GM23248 (cell line): ENCODE measurements around the gene TLE1. TPM values are rescaled to one million over a fixed set of nuclear protein-coding genes. Genes with fewer than 3 reads are reported as not detected.
A peak's percentile ranks its signal among the peaks of the same experiment; 100 is the strongest.

Source experiments
- DNase-seq: peaks from one replicate; pipeline ENCODE4 v3.0.0-alpha.2; 2015
- H2AFZ ChIP-seq: fragments of 200-600 bp; sonication (generic); 2 replicates; pipeline ENCODE4 v1.6.1; 2016; ENCODE audit warnings: antibody characterized with exemption
- H3F3A ChIP-seq: fragments of 200-600 bp; sonication (generic); 2 replicates; pipeline ENCODE4 v1.6.1; 2016; ENCODE audit warnings: mild to moderate bottlenecking, antibody characterized with exemption, mixed run types; ENCODE audit not compliant: insufficient read depth
- H3K27ac ChIP-seq: fragments of 200-600 bp; sonication (generic); 2 replicates; pipeline ENCODE4 v1.5.1; 2016; ENCODE audit warnings: mild to moderate bottlenecking
- H3K27me3 ChIP-seq: fragments of 200-600 bp; sonication (generic); replicated peaks from 2 replicates; pipeline ENCODE4 v1.6.1; 2016; ENCODE audit warnings: mild to moderate bottlenecking; ENCODE audit not compliant: insufficient read depth
- H3K36me3 ChIP-seq: fragments of 200-600 bp; sonication (generic); 2 replicates; pipeline ENCODE4 v1.6.1; 2016; ENCODE audit warnings: low read depth, mild to moderate bottlenecking
- H3K4me1 ChIP-seq: fragments of 200-600 bp; sonication (generic); 2 replicates; pipeline ENCODE4 v1.6.1; 2016; ENCODE audit warnings: mild to moderate bottlenecking; ENCODE audit not compliant: insufficient read depth
- H3K4me2 ChIP-seq: fragments of 200-600 bp; sonication (generic); one replicate; pipeline ENCODE4 v1.6.1; 2016; ENCODE audit warnings: mild to moderate bottlenecking; ENCODE audit not compliant: unreplicated experiment
- H3K4me3 ChIP-seq: fragments of 200-600 bp; sonication (generic); 2 replicates; pipeline ENCODE4 v1.5.1; 2016; ENCODE audit warnings: mild to moderate bottlenecking
- H3K79me2 ChIP-seq: fragments of 200-600 bp; sonication (generic); 2 replicates; pipeline ENCODE4 v1.6.1; 2016; ENCODE audit warnings: mild to moderate bottlenecking; ENCODE audit not compliant: insufficient read depth
- H3K9ac ChIP-seq: fragments of 200-600 bp; sonication (generic); 2 replicates; pipeline ENCODE4 v1.6.1; 2016; ENCODE audit warnings: mild to moderate bottlenecking
- H3K9me2 ChIP-seq: fragments of 200-600 bp; sonication (generic); 2 replicates; pipeline ENCODE4 v1.6.1; 2016; ENCODE audit warnings: mixed run types, mild to moderate bottlenecking, moderate library complexity; ENCODE audit not compliant: insufficient read depth
- H3K9me3 ChIP-seq: fragments of 200-600 bp; sonication (generic); one replicate; pipeline ENCODE4 v1.6.1; 2017; ENCODE audit warnings: low read depth
- H4K20me1 ChIP-seq: fragments of 200-600 bp; sonication (generic); 2 replicates; pipeline ENCODE4 v1.6.0; 2016; ENCODE audit not compliant: insufficient read depth
- EZH2 ChIP-seq: fragments of 200-600 bp; sonication (generic); IDR thresholded peaks from 2 replicates; pipeline ENCODE4 v1.6.1; 2018; ENCODE audit warnings: antibody characterized with exemption, mild to moderate bottlenecking; ENCODE audit not compliant: insufficient read depth, poor library complexity, severe bottlenecking
- EZH2phosphoT487 ChIP-seq: fragments of 200-600 bp; sonication (generic); IDR thresholded peaks from 2 replicates; pipeline ENCODE4 v1.6.1; 2018; ENCODE audit warnings: antibody characterized with exemption, moderate library complexity, mild to moderate bottlenecking, low read depth; ENCODE audit not compliant: insufficient read depth
- WGBS, 2 experiments: methylation state at CpG; one replicate each; pipeline ENCODE4 v1.1.6; 2015 to 2017; ENCODE audit warnings: low lambda C conversion rate in 2 of 2, low coverage in 1 of 2; ENCODE audit errors: missing lambda C conversion rate in 2 of 2; 5-methylcytosine and 5-hydroxymethylcytosine counted together
- in situ Hi-C: fragments of 300-500 bp; cut with MboI; formaldehyde crosslinking; loops from 2 replicates; pipeline ENCODE4 v1.15.0; 2020
- polyA plus RNA-seq: library from polyadenylated mRNA; unstranded; fragments of >200 nt; fragmentation: Nextera tagmentation; extraction: Ambion mirVana; gene quantifications from 2 replicates; pipeline ENCODE4 v1.2.1, GENCODE V29; 2016
- total RNA-seq: library from RNA; depleted of rRNA; stranded (reverse); fragments of >200 nt; shearing (Covaris generic); gene quantifications from 2 replicates; pipeline ENCODE4 v1.2.3, GENCODE V29; 2014

Gene TLE1
- total and polyA plus RNA-seq, 2 experiments from 2014 or later, result 6.4 to 14.4 TPM

DNA sequence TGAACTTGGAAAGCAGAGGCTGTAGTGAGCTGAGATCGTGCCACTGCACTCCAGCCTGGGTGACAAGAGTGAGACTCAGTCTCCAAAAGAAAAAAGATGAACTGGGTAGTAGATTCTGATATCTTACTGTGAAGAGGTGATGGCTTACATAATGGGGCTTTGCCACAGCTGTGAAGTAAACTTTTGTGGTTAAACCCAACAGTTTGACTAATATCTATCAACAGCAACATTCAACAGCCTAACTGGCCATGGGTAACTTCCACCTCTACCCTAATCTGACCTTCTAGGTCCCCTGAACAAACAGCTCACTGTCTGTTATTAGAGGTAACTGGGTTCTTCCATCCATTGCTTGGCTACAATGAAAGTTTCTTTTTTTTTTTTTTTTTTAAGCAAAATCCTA is 52.1 kb downstream of the TLE1 start:
- Histone ChIP-seq H2AFZ (no peak overlapping the region), H3K79me2 (no peaks in the 10 kb centered on the region), H3K9me2 (no peaks in the 10 kb centered on the region), H3K9ac (no peak overlapping the region), H3K9me3 (no peaks in the 10 kb centered on the region), H3K4me3 (no peak overlapping the region), H3K27ac (no peak overlapping the region), H3K4me1 (peaks cover 37% of the 10 kb centered on the region), H3K36me3 (no peaks in the 10 kb centered on the region), H3F3A (peaks cover 25% of the 10 kb centered on the region), H4K20me1 (no peaks in the 10 kb centered on the region), H3K27me3 (no peaks in the 10 kb centered on the region), H3K4me2 (no peak overlapping the region)
- no peak for DNase-seq
- in situ Hi-C loops, result no loop called here
- 94 to 100% methylated on average over 1 of the region's 1 CpG for WGBS, 2 experiments
- no peak for TF ChIP-seq EZH2
- no peak for TF ChIP-seq EZH2phosphoT487

DNA sequence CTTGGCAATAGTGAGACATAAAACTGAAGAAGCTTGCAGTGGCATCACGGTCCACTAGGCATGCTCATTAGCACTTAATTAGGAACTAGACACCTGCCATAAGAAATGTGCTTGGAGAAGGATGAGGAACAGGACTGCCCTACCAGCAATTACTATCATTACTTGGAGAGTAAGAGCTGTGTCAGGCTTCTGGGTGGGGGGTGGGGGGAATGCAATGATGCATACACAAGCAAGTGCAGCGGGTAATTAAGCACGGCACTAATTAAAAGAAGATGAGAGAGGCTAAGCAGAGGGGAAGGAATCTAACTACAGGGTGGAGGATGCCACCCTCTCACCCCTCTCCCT is 53.1 kb downstream of the TLE1 start:
- Histone ChIP-seq H3K9me2 (no peaks in the 10 kb centered on the region), H3K4me3 (no peak overlapping the region; the same call in 1 of the 2 replicates), H3K4me1 (peaks cover 37% of the 10 kb centered on the region), H3K27me3 (no peaks in the 10 kb centered on the region), H3K79me2 (no peaks in the 10 kb centered on the region), H4K20me1 (no peaks in the 10 kb centered on the region), H3K27ac (peak overlapping the region; percentile 86), H3K9me3 (no peaks in the 10 kb centered on the region), H3K4me2 (peak overlapping the region; percentile 71), H3K36me3 (no peaks in the 10 kb centered on the region), H3F3A (peaks cover 25% of the 10 kb centered on the region), H3K9ac (no peak overlapping the region), H2AFZ (no peak overlapping the region)
- TF ChIP-seq EZH2 (no peak), EZH2phosphoT487 (no peak)
- in situ Hi-C loops, result no loop called here
- WGBS, 2 experiments, result 27 to 28% methylated on average over 3 of the region's 3 CpGs
- DNase-seq, result no peak

DNA sequence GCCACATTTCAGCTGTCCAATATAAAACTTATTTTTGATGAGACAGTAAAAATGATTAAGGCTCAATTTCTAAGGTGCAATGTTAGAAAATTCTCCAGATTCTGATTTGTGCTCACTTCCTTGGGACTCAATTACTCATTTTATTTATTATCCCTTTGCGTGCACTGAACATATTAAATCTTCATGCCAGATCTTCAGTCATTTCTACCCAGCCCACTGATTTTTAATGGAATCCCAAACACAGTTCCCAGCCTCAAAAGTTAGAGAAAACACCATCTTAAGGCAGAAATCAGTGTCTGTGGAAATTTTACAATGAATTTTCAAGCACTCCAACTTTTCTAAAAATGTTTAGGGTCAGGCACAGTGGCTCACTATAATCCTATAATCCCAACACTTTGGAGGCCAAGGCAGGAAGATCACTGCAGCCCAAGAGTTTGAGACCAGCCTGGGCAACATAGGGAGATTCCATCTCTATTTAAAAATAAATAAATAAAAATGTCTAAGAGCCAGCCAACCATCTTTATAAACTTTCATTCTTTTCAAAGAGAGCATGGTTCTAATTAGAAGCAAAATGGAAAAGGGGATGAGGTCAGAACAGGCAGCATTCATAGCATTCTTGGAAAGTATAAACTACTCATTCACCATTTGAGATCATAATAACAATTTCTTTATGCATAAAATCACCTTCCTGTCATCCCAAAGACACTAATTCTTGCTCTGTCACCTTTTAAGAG is 53.7 kb downstream of the TLE1 start:
- H3K4me1 ChIP-seq, result peaks cover 37% of the 10 kb centered on the region
- peak overlapping the region; percentile 6; the same call in 1 of the 2 replicates for H3K4me3 ChIP-seq
- peaks cover 25% of the 10 kb centered on the region for H3F3A ChIP-seq
- no peak for TF ChIP-seq EZH2
- no peak for TF ChIP-seq EZH2phosphoT487
- no peak overlapping the region for H2AFZ ChIP-seq
- H4K20me1 ChIP-seq, result no peaks in the 10 kb centered on the region
- no peaks in the 10 kb centered on the region for H3K79me2 ChIP-seq
- no peaks in the 10 kb centered on the region for H3K9me3 ChIP-seq
- peak overlapping the region; percentile 71 for H3K4me2 ChIP-seq
- in situ Hi-C loops, result no loop called here
- peak overlapping the region; percentile 61 for H3K9ac ChIP-seq
- H3K27me3 ChIP-seq, result no peaks in the 10 kb centered on the region
- WGBS, 2 experiments, result 10 to 24% methylated on average over 1 of the region's 1 CpG
- H3K36me3 ChIP-seq, result no peaks in the 10 kb centered on the region
- H3K27ac ChIP-seq, result peak overlapping the region; percentile 86
- DNase-seq, result peak; percentile 78
- no peaks in the 10 kb centered on the region for H3K9me2 ChIP-seq

DNA sequence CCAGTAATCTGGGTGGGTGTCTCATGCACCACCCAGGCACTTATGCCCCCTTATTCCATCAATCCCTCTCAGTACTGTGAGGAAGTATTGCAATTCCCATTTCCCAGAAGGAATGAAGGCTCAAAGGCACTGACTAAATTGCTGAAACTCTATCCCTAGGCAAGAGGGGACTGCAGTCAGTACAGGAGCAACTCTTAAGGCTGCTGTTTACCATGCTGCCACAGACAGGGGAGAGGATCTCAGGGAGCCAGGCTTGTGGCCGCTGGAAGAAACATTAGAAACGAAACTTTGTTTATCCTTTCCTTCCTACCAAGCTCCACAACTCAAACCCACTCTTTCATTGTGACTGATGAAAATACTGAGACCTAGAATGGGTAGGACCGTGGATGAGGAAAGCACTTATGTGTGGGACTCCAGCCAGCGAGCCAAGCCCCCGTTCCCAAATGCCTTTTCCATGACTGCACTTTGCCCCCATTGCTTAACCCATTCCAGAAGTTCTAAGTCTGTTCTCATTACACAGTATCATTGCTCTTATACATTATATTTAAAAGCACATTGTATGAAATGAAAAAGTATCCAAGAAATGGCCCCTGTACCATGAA is 54.3 kb downstream of the TLE1 start:
- peak; percentile 50 for DNase-seq
- 47 to 52% methylated on average over 5 of the region's 5 CpGs for WGBS, 2 experiments
- Histone ChIP-seq H3K4me1 (peaks cover 37% of the 10 kb centered on the region), H3K4me3 (peak overlapping the region; percentile 6; the same call in 1 of the 2 replicates), H3F3A (peaks cover 25% of the 10 kb centered on the region), H3K27me3 (no peaks in the 10 kb centered on the region), H3K27ac (peak overlapping the region; percentile 86), H3K4me2 (peak overlapping the region; percentile 71), H4K20me1 (no peaks in the 10 kb centered on the region), H3K79me2 (no peaks in the 10 kb centered on the region), H3K9me2 (no peaks in the 10 kb centered on the region), H2AFZ (no peak overlapping the region), H3K9ac (0 out of 2 replicates have a peak overlapping the region, but pooled peaks have one; percentile 61), H3K36me3 (no peaks in the 10 kb centered on the region), H3K9me3 (no peaks in the 10 kb centered on the region)
- TF ChIP-seq EZH2phosphoT487, result no peak
- no peak for TF ChIP-seq EZH2
- in situ Hi-C loops, result no loop called here
